HG03103 (cell line): ENCODE measurements around the gene LAPTM5.

Experiments used
- ATAC-seq: cut with Tn5 transposase; IDR thresholded peaks from one replicate; pipeline ENCODE4 v1.9.1; 2021; ENCODE audit warnings: low read depth; ENCODE audit not compliant: unreplicated experiment

The LAPTM5 gene

DNA sequence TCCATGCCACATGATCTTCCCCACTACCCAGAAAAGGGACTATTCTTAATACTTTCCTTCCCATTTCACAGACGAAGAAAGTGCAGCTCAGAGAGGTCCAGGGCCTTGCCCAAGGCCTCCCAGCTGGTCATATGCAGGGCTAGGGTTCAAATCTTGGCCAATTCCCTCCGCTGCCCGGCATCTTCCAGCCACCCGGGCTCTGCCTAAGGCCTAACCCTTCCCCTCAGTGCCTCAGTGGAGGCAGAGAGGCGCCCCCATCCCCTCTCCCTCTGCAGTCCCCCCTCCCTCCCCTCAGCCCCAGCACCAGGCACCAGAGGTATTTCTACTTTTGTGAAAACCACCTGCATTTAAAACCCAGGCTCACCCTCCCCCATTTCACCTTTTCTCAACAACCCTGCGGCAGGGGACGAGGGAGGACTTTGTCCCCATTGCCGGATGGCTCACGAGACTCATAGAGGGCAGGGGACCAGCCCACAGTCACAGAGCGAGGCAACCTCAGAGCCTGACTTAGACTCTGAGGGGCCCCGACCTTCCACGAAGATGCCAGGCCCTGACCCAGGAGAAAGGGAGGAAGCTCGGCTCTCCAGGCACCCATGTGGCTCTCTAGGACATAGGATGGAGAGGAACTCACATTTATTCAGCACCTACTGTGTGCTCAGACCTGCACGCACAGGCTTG is 12.3 kb downstream of the LAPTM5 start:
- ATAC-seq: no peak

DNA sequence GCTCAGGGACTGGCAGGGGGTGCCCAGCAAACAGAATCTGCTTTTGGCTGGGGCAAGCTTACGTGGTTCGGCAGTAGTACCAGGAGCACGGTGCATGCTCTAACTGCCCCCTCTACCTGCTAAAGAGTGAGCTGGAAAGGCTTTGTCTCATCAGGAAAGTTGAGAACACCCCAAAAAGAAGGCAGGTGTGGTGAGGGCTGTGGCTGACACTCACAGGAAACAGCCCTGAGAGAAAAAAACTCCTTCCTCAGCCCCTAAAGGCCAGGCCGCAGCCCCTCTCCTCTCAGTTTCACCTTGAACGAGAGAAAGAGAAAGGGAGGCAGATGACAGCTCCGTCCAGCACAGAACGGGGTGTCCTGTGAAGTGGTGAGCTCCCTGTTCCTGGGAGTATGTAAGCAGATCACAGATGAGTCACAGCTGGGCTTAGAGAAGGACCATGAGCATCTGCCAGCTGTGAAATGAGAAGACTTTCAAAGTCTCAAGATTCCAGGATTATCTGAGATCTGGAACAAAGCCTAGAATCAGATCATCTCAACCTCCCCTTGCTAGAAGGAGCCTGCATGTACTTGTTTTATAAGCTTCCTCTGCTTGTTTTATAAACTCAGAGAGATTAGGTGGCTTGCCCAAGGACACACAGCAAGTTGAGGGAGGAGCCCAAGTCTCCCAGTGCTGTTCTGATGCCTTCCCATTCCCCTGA is 13.4 kb downstream of the LAPTM5 start:
- ATAC-seq: no peak

DNA sequence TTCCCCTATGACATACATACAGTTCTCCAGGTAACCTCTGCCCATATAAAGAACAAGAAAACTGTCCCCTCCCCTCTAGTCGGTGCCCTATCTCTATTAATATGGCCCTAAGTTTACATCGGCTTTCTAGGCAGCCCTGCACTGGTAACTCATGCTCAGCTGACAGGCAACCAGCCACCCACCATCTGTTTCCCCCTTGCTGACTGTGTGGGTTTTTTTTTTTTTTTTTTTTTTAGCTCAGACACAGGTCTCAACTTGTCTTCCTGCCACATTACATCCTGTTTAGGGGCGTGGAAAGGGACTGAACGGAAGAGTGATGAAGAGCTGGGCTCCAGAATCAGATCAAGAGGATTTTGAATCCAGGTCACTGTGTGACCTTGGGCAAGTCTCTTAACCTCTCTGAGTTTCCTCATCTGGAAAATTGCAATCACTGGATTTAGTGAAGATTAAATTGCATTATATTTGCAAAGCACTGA is 14.0 kb downstream of the LAPTM5 start:
- no peak for ATAC-seq

DNA sequence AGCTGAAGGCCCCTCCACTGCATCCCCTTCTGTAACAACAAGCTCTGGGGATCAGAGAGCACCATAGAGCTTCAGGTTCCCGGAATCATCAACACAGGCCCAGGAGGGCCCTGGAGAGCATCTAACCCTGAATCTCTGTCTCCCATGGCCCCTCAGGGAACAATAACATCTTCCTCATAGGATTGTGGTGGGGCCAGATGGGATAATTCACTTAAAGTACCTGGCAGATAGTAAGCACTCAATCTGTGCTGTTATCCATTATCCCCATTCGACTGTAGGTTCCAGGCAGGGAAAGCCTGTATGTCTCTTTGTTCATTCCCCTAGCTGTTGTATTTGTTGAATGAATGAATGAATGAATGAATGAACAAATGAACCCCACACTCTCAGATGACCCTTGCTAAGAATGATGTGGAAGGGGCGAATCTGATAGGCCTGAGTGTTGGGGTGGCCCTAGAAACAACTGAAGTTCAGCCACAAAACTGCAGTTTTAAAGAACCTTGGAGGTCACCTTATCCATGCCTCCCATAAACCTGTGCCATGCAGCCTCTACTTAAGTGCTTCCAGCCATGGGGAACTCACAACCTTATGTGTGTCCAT is 14.5 kb downstream of the LAPTM5 start:
- ATAC-seq: no peak

DNA sequence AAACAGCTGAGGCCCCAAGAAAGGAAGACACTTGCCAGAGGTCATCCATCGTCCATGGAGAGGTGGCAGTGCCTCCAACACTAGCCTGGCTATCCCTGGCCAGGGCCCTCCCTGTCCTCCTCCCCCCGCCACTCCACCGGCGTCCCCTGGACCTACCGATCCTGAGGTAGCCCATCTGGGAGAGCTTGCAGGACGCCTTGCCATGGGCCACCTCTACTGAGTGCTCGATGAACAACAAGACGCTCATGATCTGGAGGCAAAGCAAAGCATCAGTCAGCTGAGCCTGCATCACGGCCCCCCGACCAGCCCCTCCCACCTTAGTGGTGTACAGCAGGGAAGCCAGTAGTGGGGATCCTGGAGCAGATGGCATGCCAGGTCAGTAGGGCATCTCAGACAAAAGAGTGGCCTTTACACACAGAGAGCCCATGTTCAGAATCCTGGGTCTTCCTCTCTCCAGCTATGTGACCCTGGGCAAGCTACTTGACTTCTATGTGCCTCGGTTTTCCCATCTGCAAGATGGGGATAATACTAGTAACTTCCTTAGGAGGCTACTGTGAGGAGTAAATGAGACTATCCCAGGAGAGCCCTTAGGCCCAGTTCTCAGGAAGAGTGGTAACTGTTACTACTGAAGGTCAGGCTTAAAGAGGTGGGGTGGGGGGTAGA is 15.1 kb downstream of the LAPTM5 start:
- no peak for ATAC-seq

DNA sequence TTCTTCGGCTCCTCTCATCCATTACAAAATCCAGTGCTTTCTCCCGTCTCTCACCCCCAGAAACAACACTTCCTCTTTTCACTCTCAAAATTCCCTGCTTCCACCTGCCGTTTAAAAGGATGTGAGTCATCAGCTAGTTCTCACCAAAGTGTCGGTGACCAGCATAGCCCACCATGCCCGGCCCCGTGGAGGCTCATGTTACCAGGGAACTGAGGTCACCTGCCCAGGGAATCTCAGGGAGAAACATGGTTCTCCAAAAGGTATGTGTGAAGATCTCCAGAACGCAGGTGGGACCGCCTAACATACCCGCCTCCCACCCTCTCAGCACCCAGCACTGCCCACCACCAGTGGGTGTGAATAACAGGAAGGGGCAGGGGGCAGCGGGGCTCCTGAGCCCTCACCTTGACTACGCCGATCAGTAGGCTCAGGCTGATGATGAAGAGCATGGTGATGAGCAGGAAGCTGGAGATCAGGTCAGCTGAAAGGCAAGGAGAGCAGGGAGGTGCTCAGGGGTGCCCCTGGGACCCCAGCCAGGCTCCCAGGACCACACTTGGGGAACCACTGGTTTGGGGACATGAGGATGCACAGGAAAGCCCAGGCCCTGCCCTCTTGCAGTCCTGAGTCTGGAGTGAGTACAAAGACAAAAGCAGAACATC is 16.2 kb downstream of the LAPTM5 start:
- ATAC-seq: no peak

DNA sequence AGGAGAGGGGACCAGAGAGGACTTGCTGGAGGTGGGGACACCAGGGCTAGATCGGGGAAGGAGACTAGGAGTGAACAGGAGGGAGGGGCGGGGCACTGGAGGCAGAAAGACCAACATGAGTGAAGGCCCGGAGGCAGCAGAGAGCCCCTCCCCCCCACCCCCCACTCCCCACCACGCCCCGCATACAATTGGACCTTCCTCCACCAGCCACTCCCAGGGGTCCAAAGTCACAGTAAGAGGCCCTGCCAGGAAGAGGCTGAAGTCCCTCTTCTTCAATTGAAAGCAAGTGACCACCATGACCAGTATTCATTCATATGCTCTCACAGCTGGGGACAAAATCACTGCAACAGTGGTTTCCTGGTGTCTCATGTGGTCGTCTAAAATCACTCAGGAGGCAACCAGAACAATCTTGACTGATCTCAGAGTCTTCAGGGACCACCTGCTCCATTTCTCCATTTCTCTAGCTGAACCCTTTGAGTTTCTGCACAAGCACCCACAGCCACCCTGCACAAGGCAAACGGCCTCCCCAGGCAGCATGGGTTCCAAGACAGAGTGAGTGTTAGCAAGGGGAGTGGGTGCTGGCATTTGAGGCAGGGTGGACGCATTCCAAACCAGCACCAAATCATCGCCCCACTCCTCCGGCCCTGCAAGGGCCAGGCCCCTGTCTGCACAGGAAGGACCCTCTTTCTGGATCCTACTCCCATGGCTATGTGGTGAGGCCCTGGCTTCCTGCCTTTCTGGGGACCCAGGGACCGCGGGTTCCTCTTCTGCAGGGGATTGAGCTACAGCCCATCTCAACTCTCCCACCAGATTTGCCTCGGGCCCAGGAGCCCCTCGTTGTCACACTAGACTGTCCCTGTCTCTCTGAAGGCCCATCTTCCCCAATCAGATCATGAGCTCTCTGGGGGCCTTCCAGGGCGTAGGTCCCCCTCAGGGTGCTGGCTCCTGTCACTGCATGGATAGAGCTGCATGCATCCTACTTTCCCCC is 17.0 kb downstream of the LAPTM5 start:
- ATAC-seq: no peak

DNA sequence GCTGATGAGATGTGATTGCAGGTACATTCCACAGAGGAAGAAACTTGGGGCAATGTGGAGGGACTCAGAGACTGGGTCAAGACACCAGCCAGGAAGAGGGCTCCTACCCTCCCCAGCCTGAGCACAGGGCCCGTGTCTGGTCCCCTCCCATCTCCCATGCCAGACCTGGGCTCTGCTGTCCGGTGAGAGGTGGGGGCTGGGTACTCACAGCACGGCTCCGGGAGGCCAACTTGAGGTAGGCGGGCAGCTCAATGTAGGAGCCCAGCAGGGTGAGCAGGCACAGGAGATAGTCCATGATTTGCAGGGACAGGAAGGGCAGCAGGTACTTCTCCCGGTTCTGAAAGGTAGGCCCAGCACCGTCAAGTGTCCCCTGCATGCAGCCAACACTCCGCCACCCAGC is 18.0 kb downstream of the LAPTM5 start:
- no peak for ATAC-seq

DNA sequence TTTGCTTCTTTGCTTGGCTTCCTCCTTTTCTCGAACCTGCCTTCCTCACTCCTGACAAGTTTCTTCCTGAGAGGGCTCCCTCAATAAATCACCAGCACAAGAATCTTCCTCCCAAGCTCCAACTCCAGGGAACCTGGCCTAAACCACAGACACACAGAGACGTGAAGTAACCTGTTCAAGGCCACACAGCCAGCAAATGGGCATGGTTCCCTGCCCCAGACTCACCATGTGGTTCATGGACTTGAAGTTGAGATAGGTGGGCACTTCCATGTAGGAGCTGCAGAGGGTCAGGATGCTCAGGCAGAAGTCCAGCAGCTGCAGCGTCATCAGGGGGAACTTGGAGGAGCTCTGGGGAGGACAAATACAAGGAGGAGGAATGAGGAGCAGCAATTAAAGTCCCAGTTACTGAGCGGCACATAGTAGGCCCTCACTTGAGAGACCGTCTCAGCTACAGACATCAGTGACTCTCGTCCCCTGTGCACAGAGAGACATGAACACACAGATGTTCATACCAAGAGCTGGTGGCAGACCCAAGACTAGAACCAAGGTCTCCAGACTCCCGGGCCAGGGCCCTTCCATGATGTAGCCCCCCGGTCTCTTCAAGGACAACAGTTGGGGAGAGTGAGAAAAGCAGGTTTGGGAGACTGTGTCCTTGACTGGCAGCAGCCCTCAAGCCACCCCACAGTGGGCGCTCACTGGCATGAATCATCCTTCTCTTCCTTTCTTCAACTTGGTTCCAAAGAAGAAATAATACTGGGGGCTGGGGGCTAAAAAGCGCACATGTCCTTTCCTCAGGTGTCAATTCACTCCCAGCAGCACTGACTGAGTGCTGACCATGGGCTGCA is 18.6 kb downstream of the LAPTM5 start:
- ATAC-seq: no peak

DNA sequence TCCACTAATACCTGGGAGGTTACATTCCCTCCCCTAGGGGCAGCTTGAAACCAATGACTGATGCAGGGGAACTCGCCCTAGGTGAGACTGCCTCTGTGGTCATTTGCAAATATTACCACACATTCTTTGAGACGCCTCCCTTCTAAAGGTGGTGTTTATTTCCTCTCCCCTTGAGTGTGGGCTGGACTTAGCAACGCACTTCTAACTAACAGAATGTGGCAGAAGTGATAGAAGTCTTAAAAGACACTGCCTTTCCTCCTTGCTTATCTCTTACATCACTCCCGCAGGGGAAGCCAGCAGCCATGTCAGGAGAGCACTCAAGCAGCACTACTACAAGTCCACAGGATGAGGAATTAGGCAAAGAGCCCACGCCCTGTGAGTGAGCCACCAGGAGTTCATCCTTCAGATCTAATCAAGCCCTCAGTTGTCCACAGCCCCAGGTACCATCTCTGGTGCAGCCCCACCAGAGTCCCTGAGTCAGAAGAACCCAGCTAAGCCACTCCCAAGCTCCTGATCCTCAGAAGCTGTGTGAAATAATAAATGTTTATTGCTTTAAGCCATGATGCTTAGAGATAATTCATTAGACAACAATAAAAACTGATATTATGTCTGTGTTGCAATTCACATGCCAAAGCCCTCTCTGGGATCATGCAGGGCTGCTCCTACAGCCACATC is 19.4 kb downstream of the LAPTM5 start:
- no peak for ATAC-seq

DNA sequence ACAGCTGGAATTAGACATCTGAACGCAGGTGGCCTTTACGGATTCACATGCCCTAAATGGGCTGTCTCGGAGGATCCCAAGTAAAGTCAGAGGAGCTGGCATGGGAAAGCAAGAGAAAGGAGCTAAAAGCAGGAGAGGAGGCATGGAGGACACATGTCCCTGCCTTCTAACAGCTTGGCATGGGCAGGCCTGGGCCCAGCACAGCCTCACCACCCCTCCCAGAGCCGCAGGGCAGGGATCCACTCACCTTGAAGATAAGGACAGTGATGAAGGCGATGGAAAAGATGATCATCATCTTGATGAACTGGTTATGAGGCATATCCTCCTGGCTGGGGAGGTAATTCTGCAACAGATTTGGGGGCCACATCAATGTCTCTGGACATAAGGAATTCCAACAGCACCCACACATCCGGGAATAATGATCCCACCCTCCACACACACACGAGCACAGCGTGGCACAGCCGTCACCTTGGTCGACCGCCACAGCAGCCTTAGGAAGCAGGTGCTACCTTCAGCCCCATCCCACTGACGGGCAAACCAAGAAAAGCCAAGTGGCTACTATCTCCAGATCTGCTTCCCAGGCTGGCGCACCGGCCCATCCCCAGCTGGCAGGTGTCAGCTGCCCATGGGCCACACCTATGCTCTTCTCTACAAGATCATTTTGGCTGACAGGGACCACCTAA is 20.1 kb downstream of the LAPTM5 start:
- ATAC-seq: no peak

DNA sequence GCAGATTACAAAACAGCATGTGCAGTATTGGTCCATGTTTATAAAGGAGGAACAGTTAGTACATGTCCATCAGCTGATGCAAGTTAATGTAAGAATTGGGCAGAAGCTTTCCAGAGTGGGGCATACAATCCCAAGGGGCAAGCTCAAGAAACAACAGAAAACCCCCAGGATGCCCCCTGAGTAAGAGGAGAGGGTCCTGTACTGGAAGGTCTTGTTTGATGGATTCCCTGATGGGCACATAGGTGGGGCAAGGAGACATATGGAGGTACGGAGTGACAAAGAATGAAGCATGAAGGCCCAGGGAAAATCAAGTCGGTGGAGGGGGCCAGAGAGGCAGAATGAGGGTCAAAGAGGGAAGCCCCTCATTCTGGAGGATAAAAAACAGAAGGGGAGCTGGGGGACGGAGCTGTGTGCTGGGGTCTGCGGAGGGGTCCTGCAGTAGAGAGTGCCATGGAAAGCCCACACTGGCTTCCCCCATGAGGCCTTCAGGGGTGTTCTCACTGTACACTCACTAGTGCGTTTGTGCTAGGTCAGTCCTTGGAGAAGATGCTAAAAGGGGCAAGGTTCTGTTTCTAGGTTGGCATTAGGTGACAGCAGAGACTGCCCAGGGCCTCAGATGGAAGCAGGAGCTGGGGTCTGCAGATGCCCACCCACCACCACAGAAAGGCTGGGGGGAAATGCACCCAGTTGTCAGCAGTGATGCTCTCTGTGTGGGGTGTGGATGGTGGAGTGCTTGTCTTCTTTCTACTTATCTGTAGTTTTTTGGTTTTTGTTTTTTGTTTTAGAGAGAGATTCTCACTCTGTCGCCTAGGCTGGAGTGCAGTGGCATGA is 21.7 kb downstream of the LAPTM5 start:
- ATAC-seq: no peak

DNA sequence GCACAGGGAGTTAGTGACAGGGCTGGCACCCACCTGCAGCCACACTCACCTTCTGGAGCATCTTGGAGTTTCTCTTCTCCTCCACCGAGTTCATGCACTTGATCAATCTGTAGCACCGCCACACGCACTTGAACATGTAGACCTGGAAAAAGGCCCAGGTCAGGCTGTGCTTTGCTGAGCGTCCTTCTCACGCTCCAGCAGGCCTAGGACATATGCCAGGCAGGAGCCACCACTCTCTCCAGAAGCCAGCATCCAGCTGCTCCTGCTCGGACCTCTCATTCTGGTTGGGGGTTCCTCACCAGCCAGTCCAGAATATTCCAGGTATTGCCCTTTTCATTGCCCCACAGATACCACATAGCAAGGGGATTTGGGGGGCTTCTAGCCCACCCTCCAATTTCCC is 22.4 kb downstream of the LAPTM5 start:
- no peak for ATAC-seq

DNA sequence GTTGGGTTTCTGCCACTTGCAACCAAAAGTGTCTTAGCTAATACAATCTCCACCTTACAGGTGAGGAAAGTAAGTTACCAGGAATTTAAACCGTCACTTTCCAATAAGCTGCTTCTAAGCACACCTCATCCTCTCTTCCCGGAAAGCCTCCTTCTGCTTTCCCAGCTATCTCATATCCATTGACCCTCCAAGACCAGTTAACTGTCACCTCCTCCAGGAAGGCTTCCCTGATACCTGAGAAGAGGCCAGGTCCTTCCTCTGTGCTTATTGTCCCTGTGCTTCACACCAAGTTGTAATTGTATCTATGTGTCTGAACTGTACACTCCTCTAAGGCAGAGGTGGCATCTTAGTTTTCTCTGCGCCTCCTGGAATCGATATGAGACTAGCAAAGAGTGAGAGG is 23.0 kb downstream of the LAPTM5 start:
- ATAC-seq: no peak

DNA sequence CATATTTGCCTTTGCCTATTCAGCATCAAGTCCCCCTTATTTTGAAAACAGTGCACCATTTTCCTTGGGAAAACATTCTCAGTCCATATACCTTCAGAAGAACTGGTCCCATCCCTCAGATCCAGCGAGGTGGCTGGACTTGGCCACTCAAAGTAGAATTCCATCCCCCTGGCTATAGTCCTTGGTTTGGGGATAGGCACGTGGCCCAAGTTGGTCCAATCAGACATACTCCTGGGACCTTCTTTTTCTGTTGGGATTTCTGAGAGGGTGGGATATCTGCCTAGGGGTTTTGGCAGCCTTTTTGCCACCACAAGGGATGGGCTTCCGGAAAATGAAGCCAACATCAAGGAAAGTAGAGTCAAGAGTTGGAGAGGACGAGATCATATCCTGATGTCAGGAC is 23.5 kb downstream of the LAPTM5 start:
- no peak for ATAC-seq

DNA sequence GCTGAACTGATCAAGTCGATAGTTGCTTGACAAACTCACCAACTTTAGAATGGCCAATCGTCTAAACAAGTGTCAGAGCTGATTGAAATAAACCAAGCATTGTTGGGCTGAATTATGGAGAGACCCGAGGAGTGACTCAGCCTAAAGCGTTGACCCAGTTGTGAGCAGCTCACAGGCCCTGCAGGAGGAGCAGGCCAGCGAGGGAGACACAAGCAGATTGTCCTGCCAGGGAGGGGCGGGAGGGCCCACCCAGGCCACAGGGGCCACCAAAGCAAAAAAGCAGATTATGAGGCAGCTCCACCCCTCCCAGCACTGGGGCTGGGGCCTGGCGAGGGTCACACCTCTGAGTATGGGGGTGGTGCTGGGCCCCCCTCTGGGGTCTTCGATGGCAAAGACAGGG is 24.1 kb downstream of the LAPTM5 start:
- ATAC-seq: no peak
